NCI-H1417 treated with DMSO at 0.1 percent for 48 hours (cell line): Measurements from ENCODE around the gene CACNG7.

ENCODE experiments used
- DNase-seq: peaks from one replicate; lab custom pipeline; 2025; lab: John Stamatoyannopoulos, UW

Gene CACNG7

DNA sequence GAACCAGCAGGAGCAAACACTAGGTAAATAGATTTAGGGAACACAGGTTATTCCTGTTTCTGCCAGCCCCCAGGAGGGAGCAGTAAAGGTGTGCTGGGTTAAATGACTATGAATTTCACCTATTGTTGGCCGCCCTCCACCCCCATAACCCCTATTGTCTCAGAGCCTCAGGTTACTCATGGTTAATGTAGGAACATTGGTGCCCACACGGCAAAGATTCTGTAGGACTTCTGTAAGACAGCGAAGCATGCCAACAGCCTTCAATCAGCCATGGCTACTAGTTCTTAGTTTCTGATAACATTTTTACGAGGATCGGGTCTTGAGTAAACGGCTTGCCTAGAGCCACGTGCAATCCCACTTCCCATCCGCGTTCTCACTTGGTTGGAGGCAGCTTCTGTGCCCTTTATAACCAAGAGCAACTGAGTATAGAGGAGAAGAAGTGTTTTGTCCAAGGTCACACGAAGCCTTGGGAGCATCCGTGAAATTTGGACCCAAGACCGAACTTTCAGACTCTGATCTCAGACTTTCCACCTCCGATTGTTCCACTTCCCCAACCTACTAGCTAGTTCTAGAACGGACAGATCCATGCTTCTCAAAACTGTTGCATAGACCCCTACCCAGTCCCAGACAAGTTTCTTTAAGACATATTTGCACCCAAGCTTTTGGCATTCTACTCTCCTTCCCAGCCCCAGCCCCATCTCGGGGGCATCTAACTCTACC is 48.5 kb downstream of the CACNG7 start:
- no peak for DNase-seq

DNA sequence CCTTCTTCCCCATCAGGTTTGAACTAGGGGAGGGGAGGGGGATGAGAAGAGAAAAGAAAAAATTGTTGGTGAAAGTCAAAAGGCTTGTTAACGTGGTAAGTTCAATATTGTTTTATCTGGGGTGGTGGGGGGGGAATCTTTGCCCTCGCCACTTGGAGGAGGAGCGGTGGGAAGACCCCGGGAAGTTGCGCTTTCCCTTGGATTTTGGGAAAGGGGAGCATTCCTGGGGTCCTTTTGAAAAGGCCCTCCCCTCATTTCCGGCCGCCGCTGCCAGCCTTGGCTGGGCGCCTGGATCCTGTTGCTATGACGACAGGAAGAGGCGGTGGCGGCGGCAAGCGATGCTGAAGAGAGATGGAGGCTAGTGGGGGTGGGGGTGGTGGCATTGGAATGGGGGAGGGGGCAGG is 49.1 kb downstream of the CACNG7 start:
- no peak for DNase-seq

DNA sequence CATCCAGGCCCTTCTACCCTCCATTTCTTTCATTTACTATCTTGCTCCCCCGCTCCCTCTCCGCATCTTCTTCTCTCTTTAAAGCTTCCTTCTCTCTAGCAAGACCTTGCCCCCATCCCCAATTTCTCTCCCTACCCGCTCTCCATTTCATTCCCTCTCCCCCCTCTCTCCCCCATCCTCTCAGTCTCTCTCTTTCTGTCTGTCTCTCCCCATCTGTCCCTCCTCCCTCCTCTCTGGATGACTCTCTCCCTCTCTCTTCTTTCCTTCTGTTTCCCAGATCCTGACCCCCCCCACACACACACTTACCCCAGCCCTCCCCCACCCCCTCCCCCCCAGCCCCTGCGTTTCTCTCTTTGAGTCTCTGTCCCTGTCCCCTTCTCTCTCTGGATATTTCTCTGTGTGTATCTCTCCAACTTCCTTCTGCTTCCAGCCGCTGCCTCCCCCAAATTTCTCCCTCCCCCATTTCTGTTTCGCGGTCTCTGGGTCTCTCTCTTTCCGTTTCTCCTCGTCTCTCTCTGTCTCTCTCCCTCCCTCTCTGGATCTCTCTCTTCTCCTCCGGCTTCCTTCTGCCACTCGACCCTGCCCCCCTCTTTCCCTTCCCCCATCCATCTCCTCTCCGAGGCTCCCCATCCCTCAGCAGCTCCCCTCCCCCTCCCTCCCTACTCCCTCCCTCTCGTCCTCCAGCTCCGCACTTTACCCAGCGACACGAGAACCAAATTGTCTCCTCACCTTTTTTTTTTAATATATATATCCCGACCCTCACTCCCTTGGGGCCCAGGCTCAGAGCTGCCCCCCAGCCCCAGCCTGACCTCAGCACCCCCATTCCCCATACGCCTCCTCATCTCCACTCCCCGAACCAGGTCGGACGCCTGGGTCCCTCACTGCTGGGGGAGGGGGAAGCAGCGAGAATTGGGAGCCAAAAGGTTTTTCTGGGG is 50.0 kb downstream of the CACNG7 start:
- DNase-seq: no peak

DNA sequence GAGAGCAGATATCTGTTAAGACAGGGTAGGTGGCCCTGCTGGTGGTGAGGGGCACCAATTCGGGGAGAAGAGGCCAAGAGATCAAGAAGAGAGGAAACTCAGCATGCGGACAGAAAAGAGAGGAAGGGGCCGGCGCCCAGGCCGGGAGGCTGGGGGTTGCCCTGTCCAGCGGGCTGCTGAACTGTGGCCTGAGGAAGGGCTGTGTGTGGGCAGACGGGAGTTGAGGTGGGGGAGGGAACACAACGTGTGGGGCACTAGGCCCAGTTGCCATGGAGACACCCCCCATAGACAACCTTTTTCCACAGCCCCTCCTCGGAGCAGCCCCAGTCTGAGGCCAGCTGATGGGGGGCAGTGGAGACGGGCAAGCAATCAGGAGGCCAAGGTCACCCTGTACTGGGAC is 51.1 kb downstream of the CACNG7 start:
- no peak for DNase-seq

DNA sequence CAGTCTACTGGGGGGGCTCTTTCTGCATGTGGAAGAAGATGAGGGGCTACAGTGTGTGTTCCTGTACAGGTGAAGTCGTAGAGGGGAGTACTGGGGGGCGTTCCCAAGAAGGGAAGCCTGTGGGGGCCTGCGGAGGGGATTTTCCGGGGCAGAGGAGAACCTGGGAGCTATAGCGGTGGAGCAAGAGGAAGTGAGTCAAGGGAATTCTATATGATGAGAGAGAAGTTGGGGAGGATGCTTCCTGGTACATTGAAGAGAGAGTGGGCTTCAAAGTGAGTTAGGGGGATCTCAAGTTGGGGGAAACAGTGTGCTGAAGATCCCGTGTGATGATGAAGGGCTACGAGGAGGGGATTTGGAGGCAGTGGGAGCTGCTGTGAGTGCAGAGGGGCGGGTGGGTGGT is 51.8 kb downstream of the CACNG7 start:
- DNase-seq: no peak

DNA sequence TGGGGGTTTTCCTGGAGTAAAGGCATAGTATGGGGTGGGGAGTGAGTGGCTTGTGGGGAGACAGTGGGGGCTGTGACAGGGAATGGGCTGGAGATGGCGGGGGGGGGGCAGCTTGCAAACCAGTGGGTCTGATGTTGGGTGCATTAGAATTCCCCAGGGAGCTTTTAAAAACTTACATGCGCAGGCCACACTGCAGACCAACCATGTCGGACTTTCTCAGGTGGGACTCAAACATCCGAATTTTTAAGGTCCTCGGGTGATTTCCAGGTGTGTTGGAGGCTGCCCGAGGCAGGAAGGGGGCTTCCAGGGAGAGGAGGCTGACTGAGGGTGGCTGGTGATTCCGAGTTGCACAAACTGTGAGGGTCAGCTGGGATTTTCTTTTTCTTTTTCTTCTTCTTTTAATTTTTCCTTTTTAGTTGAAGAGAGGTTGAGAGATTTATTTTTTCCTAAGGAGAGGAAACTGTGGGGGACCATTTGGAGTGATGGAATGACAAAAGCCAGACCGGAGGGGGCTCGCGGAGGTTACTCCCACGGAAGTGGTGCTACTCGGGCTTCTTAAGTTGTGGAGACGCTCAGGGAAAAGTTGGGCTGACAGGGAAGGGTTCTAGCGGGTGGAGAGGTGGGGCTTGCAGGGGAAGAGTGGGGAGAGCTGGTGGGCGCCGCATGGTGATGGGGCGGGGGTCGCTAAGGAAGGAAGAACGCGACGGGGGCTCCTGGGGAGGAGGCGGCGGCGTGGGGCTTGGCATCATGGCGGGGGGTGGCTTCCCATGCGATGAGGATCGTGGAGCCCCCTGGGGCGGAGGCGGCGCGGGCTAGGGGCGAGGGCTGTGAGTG is 52.7 kb downstream of the CACNG7 start:
- no peak for DNase-seq

DNA sequence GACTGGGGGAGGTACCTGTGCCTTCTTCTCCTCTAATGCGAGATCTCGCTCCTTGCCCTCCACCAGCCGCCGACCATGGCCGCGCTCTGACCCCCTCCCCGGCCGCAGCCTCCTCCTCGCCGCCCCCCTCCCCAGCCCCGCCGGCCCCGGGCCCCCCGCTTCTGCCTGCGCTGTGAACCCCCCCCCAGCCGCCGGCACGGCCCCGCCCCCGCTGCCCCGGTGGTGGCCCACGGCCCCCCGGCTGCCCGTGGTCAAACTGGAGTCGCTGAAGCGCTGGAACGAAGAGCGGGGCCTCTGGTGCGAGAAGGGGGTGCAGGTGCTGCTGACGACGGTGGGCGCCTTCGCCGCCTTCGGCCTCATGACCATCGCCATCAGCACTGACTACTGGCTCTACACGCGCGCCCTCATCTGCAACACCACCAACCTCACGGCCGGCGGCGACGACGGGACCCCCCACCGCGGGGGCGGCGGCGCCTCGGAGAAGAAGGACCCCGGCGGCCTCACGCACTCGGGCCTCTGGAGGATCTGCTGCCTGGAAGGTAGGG is 53.9 kb downstream of the CACNG7 start, which contains the start of gene CACNG8:
TSS of gene CACNG8 (plus strand) at position 51 of the 545 bp plus-strand sequence.
- no peak for DNase-seq

DNA sequence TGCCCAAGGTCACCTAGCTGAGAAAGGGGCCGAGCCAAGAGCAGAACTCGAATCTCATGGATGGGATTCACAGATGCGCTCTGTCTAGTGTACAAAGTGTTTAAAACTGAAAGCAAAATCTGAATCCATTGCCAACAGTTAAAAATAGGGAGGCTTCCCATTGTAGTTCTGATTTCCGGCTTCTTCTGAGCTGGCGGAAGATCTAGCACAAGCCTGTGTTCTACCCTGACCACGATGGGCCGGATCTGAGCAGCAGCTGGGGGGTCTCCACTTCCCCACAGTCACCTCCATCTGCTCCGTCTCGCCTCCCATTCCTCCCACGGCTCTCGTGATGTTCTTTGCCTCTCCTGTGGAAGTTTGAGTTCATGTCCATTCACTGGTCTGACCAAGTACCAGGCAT is 56.0 kb downstream of the CACNG7 start:
- DNase-seq: no peak

DNA sequence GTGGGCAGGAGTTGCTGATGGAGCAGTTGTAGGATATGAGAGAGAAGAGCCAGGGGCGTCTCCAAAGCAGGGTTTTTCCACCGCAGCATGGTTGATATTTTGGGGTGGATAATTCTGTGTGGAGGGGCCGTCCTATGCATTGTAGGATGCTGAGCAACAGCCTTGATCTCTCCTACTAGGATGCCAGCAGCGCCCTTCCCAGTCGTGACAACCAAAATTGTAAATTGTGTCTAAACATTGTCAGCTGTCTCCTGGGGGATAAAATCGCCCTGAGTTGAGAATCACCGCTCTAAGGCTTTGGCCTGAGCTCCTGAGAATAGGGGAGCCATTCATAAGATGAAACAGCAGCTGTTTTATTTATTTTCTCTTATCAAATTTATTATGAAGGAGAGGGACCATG is 57.9 kb downstream of the CACNG7 start:
- DNase-seq: no peak

DNA sequence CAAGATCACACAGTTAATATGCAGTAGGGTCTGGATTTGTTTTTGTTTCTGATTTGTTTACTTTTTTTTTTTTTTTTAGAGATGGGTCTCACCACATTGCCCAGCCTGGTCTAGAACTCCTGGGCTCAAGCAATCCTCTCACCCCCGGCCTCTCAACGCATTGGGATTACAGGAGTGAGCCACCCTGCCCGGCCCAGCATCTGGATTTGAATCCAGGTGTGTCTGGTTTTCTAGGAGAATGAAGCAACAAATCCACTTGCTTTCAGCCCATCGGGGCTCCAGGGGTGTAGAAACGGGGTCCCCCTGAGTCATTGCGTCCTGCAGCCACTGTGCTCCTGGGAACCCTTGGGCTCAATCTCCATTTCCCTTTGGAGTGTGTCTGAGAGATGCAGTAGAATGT is 60.3 kb downstream of the CACNG7 start:
- no peak for DNase-seq

DNA sequence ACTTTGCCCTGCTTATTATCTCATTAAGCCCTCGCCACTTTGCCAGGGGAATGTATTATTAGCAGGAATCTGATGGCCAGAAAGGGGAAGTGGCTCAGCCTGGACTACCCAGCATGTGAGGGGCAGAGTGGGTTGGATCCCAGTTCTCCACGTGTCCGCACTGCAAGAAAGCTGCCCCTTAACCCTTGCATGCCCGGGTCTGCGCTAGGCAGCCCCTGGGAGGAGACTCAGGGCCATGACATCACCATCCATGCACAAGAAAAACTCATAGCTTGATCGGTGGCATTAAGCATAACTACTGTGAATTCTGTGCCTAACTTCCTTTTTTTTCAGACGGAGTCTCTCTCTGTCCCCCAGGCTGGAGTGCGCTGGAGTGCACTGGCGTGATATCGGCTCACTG is 62.6 kb downstream of the CACNG7 start:
- no peak for DNase-seq

DNA sequence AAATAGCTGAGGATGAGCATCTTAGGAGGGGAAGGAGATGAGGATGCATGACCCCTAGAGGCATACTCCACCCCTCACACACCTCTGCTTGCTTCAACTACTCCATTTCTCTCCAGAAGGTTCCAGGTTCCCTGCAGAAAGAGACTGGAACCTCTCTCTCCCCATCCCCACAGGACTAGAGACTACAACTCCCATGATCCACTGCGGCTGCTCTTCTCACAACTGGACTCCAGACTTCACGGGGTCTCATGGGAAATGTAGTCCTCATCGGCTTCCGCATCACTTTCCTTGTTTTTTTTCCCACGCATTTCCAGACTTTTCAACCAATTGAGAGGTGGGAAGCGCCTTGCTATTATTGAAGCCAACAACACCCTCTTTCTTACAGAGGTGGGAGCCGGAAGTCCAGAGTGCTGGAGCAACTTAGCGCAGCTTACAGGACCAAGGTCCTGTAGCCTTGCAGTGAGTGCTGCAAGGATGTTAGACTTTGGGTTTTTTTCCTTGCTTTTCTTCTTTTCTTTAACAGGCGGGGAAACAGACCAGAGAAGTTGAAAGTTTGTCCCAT is 68.4 kb downstream of the CACNG7 start:
- DNase-seq: no peak

DNA sequence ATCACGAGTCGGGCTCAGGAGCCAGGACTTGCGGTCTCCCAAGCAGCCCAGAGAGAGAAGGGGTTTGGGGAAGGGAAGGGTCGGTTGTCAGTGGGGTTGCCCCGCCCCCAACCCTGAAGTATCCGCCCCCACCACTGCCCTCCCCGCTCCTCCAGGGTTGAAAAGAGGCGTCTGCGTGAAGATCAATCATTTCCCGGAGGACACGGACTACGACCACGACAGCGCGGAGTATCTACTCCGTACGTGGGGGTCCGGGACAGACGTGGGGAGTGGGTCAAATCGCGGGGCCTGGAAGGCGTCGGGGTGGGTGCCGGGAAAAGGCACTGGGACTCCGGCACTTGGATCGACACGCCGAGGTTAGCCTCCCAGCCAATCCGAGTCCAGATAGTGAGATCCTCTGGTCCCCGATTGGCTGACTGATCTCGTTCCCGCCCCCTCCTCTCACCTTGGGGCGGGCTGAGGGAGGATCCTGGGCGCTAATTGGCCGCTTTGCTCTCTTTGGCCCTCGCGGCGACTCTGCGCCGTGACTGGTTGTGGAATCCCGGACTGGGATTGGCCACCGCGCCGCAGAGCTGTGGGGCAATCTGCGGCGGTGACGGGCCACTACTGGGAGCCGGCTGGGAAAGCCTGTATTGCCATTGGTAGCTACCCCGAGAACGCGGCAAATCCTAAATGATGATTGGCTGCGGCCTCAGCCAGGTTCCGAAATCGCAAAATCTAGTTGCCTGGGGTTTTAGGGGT is 69.1 kb downstream of the CACNG7 start:
- DNase-seq: no peak

DNA sequence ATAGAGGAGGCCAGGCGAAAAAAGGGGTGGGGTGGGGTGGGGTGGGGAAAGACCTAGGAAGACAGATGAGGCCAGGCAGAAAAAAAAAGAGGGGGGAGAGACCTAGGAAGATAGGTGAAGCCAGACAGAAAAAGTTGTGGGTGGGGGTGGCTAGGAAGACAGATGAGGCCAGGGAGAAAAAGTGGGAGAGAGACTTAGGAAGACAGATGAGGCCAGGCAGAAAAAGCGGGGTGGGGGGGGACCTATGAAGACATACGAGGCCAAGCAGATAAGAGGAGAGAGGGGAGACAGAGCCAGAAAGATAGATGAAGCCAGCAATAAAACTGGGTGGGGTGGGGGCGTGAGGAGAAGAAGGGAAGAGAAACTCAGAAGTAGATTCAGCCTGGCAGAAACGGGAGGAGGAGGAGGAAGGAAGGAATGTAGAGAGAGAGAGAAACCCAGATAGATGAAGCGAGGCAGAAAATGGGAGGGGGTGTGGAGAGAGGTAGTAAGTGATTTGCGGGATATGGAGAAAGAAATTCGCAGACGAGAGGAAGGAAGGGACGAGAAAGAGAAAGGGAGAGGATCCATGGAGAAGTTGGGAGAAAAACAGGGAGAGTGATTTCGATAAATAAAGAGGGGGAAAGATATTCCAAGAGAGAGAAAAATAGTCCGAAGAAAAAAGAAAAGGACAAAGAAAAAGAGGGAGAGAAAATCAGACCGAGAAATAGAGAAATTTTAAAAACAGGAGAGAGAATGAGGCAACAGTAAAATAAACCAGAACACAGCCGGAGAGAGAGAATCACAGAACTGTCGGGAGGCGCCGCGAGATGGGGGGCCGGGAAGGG is 70.1 kb downstream of the CACNG7 start:
- no peak for DNase-seq

DNA sequence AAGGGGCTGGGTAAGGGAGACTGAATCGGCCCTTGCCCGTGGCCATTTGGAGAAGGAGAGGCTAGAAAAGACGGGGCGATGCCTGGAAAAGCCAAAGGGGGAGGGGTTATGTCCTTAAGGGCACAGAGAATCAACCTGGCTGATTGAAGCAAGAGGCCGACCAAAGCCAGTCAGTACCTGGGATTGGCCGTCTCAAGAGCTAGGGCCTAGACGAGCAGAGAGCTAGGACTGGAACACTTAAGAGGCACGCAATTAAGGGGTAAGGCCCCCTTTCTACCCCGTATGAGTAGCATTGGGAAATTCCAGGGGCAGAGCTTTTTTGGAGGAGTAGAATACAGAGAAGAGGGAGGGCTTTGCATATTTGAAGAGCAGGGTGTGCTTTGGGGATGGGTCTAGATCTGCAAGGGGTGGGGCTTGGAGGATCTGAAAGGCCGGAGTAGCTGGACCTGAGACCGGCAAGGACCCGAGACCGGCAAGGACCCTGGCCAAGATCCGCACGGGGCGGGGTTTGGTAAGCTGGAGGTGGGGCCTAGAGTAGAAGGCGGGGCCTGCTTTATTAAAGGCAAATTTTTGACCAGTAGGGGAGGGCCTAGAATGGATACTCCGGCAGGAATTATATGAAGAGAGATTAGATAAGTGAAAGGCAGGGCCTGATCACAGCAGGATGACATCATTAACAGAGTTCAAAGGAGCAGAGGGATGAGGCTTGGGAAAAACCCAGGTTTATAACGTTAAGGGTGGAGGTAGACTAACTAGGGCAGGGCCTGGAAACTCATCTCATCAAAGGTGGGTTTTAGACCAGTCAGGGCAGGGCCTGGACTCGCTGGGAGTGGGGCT is 71.7 kb downstream of the CACNG7 start:
- DNase-seq: no peak

DNA sequence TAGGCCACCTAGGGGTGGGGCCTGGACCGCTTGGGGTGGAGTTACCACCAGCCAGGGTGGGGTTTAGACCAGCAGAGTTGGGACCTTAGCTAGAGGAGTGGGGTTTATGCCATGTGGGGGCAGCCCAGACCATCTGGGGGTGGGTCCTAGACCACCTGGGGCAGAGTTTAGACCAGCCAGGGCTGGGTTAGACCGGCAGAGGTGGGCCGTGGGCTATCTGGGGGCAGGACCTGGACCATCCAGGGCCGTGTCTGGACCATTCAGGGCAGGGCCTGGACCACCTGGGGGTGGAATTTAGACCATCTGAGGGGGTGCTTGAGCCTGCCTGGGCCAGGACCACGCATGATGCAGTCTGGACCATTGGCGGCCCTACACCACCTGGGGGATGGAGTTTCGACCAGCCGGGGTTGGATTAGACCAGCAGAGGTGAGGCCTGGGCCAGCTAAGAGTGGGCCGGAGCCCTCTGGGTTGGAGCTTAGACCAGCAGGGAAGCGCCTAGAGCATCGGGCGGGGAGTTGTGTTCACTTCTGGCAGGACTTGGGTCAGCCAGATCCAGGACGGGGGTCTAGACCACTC is 72.4 kb downstream of the CACNG7 start:
- DNase-seq: no peak

DNA sequence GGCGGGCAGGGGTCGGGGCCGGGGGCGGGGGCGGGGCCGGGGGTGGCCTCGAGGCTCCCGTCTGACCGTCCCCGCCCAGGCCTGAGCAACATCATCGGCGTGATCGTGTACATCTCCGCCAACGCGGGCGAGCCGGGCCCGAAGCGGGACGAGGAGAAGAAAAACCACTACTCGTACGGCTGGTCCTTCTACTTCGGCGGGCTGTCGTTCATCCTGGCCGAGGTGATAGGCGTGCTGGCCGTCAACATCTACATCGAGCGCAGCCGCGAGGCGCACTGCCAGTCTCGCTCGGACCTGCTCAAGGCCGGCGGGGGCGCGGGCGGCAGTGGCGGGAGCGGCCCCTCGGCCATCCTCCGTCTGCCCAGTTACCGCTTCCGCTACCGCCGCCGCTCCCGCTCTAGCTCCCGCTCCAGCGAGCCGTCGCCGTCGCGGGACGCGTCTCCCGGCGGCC is 72.9 kb downstream of the CACNG7 start:
- DNase-seq: no peak

DNA sequence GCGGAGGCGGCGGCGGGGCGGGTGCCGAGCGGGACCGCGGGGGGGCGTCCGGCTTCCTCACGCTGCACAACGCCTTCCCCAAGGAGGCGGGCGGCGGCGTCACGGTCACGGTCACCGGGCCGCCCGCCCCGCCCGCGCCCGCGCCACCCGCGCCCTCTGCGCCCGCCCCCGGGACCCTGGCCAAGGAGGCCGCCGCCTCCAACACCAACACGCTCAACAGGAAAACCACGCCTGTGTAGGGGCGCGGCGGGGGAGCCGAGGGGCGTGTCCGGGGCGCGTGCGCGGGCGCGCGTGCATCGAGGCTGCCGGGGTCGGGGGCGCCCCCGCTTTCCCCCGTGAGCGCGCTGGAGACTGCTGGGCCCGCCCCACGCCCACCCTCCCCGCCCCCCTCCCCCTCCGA is 73.5 kb downstream of the CACNG7 start:
- no peak for DNase-seq
